GM23338 (cell line): ENCODE results near the gene RAB15. TPM values are rescaled to one million over a fixed set of nuclear protein-coding genes. Genes with fewer than 3 reads are reported as not detected.

ENCODE experiments used
- ATAC-seq: fragments of 200-7000 bp; cut with Tn5 transposase; 3 replicates; pipeline ENCODE4 v1.9.1; 2020
- DNase-seq: peaks from one replicate; pipeline ENCODE4 v3.0.0-alpha.2; 2015; ENCODE audit warnings: low spot score
- H2AFZ ChIP-seq: fragments of 200-600 bp; sonication (generic); 2 replicates; pipeline ENCODE4 v1.8.0; 2016; ENCODE audit warnings: antibody characterized with exemption, mild to moderate bottlenecking, moderate library complexity
- H3F3A ChIP-seq: fragments of 200-600 bp; sonication (generic); replicated peaks from 2 replicates; pipeline ENCODE4 v1.8.0; 2017; ENCODE audit warnings: antibody characterized with exemption, mixed run types, low read depth
- H3K27ac ChIP-seq: fragments of 200-600 bp; sonication (generic); 2 replicates; pipeline ENCODE4 v1.6.1; 2016; ENCODE audit warnings: low read depth
- H3K27me3 ChIP-seq: fragments of 200-600 bp; sonication (generic); 2 replicates; pipeline ENCODE4 v1.8.0; 2016; ENCODE audit warnings: mild to moderate bottlenecking, mixed run types, moderate library complexity; ENCODE audit not compliant: insufficient read depth
- H3K36me3 ChIP-seq: fragments of 200-600 bp; sonication (generic); 2 replicates; pipeline ENCODE4 v1.8.0; 2016; ENCODE audit warnings: mild to moderate bottlenecking; ENCODE audit not compliant: insufficient read depth
- H3K4me1 ChIP-seq: fragments of 200-600 bp; sonication (generic); 2 replicates; pipeline ENCODE4 v1.8.0; 2016; ENCODE audit warnings: mild to moderate bottlenecking, moderate library complexity; ENCODE audit not compliant: insufficient read depth
- H3K4me2 ChIP-seq: fragments of 200-600 bp; sonication (generic); 2 replicates; pipeline ENCODE4 v1.7.1; 2017; ENCODE audit warnings: mixed run types
- H3K4me3 ChIP-seq: fragments of 200-600 bp; sonication (generic); 2 replicates; pipeline ENCODE4 v1.6.1; 2016; ENCODE audit warnings: mixed run types
- H3K79me2 ChIP-seq: fragments of 200-600 bp; sonication (generic); replicated peaks from 2 replicates; pipeline ENCODE4 v1.8.0; 2017; ENCODE audit warnings: mild to moderate bottlenecking; ENCODE audit not compliant: insufficient read depth
- H3K9me2 ChIP-seq: fragments of 200-600 bp; sonication (generic); 2 replicates; pipeline ENCODE4 v1.8.0; 2017; ENCODE audit not compliant: insufficient read depth
- H4K20me1 ChIP-seq: fragments of 200-600 bp; sonication (generic); replicated peaks from 2 replicates; pipeline ENCODE4 v1.8.0; 2017; ENCODE audit warnings: mild to moderate bottlenecking; ENCODE audit not compliant: insufficient read depth
- H3K27ac Mint-ChIP-seq: 2 replicates; pipeline ENCODE4 v1.8.0; 2020; ENCODE audit warnings: inconsistent platforms, mild to moderate bottlenecking, moderate library complexity, mixed read lengths
- H3K27me3 Mint-ChIP-seq: 3 replicates; pipeline ENCODE4 v1.8.0; 2022; ENCODE audit warnings: low read depth, mild to moderate bottlenecking, moderate library complexity, mixed read lengths, inconsistent platforms; ENCODE audit not compliant: insufficient read depth, poor library complexity
- H3K36me3 Mint-ChIP-seq: 3 replicates; pipeline ENCODE4 v1.8.0; 2021; ENCODE audit warnings: low read depth, mild to moderate bottlenecking, inconsistent platforms, moderate library complexity, mixed read lengths
- H3K4me1 Mint-ChIP-seq: 3 replicates; pipeline ENCODE4 v1.8.0; 2020; ENCODE audit warnings: mild to moderate bottlenecking, inconsistent platforms, mixed read lengths
- H3K4me3 Mint-ChIP-seq: 3 replicates; pipeline ENCODE4 v1.8.0; 2021; ENCODE audit warnings: moderate library complexity, mild to moderate bottlenecking, inconsistent platforms, mixed read lengths
- H3K9me3 Mint-ChIP-seq: 3 replicates; pipeline ENCODE4 v1.8.0; 2020; ENCODE audit warnings: moderate library complexity, mild to moderate bottlenecking, inconsistent platforms, mixed read lengths
- CREB1 ChIP-seq: fragments of 250-450 bp; sonication (Bioruptor Pico); IDR thresholded peaks from 2 replicates; pipeline ENCODE4 v1.5.0; 2020; ENCODE audit warnings: low read depth, mild to moderate bottlenecking, moderate library complexity
- EZH2 ChIP-seq: fragments of 200-600 bp; sonication (generic); IDR thresholded peaks from one replicate; pipeline ENCODE4 v1.8.0; 2017; ENCODE audit warnings: antibody characterized with exemption, mild to moderate bottlenecking, low read depth; ENCODE audit not compliant: unreplicated experiment
- JUNB ChIP-seq: IDR thresholded peaks from one replicate; pipeline ENCODE4 v1.6.1; 2016; ENCODE audit warnings: antibody characterized with exemption; ENCODE audit not compliant: unreplicated experiment
- NANOG ChIP-seq: IDR thresholded peaks from 2 replicates; pipeline ENCODE4 v1.6.1; 2016; ENCODE audit warnings: antibody characterized with exemption, borderline replicate concordance
- ZNF114 ChIP-seq: fragments of 250-450 bp; sonication (Bioruptor Pico); IDR thresholded peaks from 2 replicates; pipeline ENCODE4 v1.5.0; 2020; ENCODE audit warnings: mild to moderate bottlenecking, moderate library complexity
- polyA plus RNA-seq: library from polyadenylated mRNA; unstranded; fragments of >200 nt; fragmentation: Nextera tagmentation; extraction: Ambion mirVana; gene quantifications from 2 replicates; pipeline ENCODE4 v1.2.1, GENCODE V29; 2016
- total RNA-seq: library from RNA; depleted of rRNA; stranded (reverse); fragments of >200 nt; shearing (Covaris generic); gene quantifications from 2 replicates; pipeline ENCODE4 v1.2.3, GENCODE V29; 2014
- TF ChIP-seq, protein P1 (sequence below), 2 experiments: fragments of 200-600 bp in 1 of 2; sonication (generic) in 1 of 2; conservative IDR thresholded peaks; 2 replicates each; pipeline versions ENCODE4 v1.5.1 to v1.6.1; 2016 to 2017; ENCODE audit warnings: antibody characterized with exemption in 2 of 2, low read depth in 2 of 2, mild to moderate bottlenecking in 2 of 2, moderate library complexity in 1 of 2
- TF ChIP-seq, protein P2 (sequence below): IDR thresholded peaks from 2 replicates; pipeline ENCODE4 v1.6.1; 2016; ENCODE audit warnings: antibody characterized with exemption
- TF ChIP-seq, protein P3 (sequence below): fragments of 250-450 bp; sonication (Bioruptor Pico); IDR thresholded peaks from 2 replicates; pipeline ENCODE4 v1.5.0; 2020; ENCODE audit warnings: mild to moderate bottlenecking, moderate library complexity
- TF ChIP-seq, protein P4 (sequence below): IDR thresholded peaks from one replicate; pipeline ENCODE4 v1.6.1; 2018; ENCODE audit warnings: antibody characterized with exemption; ENCODE audit not compliant: unreplicated experiment

Gene RAB15
- total and polyA plus RNA-seq, 2 experiments from 2014 or later, result 17.4 to 43.3 TPM

DNA sequence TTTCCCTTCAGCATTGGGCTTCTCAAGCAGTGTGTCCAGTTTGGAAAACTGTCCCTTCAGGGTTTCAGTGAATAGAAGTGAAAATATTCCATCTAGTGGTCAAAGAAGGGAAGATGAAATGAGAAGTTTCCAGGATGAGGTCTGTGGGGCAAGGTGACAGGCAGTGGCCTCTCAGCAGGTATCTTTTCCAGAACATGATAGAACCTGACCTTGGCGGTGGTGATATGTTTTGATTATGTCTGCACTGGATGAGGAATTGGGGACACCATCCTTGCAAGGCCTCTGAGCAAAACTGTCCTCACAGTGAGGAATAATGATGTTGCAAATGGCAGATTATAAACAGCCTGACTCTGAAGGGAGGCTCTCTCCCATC lies 34.3 kb downstream of the RAB15 start:
- peaks cover 6% of the 10 kb centered on the region; the same call in 2 of the 3 replicates for H3K4me1 Mint-ChIP-seq
- no peak for ATAC-seq
- H3K9me3 Mint-ChIP-seq, result no peaks in the 10 kb centered on the region
- H3K4me1 ChIP-seq, result peaks cover 7% of the 10 kb centered on the region; the same call in 1 of the 2 replicates
- no peaks in the 10 kb centered on the region for H3K79me2 ChIP-seq
- DNase-seq, result no peak
- peaks cover 11% of the 10 kb centered on the region; the same call in 1 of the 2 replicates for H3K36me3 ChIP-seq
- H2AFZ ChIP-seq, result no peak overlapping the region
- H4K20me1 ChIP-seq, result peaks cover 4% of the 10 kb centered on the region; the same call in 1 of the 2 replicates
- 0 out of 3 replicates have a peak, but pooled peaks cover 3% of the 10 kb centered on the region for H3K36me3 Mint-ChIP-seq
- TF ChIP-seq EZH2 (no peak), JUNB (no peak), ZNF114 (CRISPR knock-in tag) (no peak), CREB1 (no peak), NANOG (no peak)
- TF ChIP-seq, protein P1, sequence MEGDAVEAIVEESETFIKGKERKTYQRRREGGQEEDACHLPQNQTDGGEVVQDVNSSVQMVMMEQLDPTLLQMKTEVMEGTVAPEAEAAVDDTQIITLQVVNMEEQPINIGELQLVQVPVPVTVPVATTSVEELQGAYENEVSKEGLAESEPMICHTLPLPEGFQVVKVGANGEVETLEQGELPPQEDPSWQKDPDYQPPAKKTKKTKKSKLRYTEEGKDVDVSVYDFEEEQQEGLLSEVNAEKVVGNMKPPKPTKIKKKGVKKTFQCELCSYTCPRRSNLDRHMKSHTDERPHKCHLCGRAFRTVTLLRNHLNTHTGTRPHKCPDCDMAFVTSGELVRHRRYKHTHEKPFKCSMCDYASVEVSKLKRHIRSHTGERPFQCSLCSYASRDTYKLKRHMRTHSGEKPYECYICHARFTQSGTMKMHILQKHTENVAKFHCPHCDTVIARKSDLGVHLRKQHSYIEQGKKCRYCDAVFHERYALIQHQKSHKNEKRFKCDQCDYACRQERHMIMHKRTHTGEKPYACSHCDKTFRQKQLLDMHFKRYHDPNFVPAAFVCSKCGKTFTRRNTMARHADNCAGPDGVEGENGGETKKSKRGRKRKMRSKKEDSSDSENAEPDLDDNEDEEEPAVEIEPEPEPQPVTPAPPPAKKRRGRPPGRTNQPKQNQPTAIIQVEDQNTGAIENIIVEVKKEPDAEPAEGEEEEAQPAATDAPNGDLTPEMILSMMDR (conservative IDR thresholded peaks at IDR 0.05; ENCODE audit: low read depth in 2 of 2), result peak; percentile 33 to 44
- TF ChIP-seq, protein P2, sequence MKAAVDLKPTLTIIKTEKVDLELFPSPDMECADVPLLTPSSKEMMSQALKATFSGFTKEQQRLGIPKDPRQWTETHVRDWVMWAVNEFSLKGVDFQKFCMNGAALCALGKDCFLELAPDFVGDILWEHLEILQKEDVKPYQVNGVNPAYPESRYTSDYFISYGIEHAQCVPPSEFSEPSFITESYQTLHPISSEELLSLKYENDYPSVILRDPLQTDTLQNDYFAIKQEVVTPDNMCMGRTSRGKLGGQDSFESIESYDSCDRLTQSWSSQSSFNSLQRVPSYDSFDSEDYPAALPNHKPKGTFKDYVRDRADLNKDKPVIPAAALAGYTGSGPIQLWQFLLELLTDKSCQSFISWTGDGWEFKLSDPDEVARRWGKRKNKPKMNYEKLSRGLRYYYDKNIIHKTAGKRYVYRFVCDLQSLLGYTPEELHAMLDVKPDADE, result no peak
- TF ChIP-seq, protein P3, sequence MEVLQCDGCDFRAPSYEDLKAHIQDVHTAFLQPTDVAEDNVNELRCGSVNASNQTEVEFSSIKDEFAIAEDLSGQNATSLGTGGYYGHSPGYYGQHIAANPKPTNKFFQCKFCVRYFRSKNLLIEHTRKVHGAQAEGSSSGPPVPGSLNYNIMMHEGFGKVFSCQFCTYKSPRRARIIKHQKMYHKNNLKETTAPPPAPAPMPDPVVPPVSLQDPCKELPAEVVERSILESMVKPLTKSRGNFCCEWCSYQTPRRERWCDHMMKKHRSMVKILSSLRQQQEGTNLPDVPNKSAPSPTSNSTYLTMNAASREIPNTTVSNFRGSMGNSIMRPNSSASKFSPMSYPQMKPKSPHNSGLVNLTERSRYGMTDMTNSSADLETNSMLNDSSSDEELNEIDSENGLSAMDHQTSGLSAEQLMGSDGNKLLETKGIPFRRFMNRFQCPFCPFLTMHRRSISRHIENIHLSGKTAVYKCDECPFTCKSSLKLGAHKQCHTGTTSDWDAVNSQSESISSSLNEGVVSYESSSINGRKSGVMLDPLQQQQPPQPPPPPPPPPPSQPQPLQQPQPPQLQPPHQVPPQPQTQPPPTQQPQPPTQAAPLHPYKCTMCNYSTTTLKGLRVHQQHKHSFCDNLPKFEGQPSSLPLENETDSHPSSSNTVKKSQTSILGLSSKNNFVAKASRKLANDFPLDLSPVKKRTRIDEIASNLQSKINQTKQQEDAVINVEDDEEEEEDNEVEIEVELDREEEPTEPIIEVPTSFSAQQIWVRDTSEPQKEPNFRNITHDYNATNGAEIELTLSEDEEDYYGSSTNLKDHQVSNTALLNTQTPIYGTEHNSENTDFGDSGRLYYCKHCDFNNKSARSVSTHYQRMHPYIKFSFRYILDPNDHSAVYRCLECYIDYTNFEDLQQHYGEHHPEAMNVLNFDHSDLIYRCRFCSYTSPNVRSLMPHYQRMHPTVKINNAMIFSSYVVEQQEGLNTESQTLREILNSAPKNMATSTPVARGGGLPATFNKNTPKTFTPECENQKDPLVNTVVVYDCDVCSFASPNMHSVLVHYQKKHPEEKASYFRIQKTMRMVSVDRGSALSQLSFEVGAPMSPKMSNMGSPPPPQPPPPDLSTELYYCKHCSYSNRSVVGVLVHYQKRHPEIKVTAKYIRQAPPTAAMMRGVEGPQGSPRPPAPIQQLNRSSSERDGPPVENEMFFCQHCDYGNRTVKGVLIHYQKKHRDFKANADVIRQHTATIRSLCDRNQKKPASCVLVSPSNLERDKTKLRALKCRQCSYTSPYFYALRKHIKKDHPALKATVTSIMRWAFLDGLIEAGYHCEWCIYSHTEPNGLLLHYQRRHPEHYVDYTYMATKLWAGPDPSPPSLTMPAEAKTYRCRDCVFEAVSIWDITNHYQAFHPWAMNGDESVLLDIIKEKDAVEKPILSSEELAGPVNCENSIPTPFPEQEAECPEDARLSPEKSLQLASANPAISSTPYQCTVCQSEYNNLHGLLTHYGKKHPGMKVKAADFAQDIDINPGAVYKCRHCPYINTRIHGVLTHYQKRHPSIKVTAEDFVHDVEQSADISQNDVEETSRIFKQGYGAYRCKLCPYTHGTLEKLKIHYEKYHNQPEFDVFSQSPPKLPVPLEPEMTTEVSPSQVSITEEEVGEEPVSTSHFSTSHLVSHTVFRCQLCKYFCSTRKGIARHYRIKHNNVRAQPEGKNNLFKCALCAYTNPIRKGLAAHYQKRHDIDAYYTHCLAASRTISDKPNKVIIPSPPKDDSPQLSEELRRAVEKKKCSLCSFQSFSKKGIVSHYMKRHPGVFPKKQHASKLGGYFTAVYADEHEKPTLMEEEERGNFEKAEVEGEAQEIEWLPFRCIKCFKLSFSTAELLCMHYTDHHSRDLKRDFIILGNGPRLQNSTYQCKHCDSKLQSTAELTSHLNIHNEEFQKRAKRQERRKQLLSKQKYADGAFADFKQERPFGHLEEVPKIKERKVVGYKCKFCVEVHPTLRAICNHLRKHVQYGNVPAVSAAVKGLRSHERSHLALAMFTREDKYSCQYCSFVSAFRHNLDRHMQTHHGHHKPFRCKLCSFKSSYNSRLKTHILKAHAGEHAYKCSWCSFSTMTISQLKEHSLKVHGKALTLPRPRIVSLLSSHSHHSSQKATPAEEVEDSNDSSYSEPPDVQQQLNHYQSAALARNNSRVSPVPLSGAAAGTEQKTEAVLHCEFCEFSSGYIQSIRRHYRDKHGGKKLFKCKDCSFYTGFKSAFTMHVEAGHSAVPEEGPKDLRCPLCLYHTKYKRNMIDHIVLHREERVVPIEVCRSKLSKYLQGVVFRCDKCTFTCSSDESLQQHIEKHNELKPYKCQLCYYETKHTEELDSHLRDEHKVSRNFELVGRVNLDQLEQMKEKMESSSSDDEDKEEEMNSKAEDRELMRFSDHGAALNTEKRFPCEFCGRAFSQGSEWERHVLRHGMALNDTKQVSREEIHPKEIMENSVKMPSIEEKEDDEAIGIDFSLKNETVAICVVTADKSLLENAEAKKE (CRISPR knock-in tag), result no peak
- TF ChIP-seq, protein P4, sequence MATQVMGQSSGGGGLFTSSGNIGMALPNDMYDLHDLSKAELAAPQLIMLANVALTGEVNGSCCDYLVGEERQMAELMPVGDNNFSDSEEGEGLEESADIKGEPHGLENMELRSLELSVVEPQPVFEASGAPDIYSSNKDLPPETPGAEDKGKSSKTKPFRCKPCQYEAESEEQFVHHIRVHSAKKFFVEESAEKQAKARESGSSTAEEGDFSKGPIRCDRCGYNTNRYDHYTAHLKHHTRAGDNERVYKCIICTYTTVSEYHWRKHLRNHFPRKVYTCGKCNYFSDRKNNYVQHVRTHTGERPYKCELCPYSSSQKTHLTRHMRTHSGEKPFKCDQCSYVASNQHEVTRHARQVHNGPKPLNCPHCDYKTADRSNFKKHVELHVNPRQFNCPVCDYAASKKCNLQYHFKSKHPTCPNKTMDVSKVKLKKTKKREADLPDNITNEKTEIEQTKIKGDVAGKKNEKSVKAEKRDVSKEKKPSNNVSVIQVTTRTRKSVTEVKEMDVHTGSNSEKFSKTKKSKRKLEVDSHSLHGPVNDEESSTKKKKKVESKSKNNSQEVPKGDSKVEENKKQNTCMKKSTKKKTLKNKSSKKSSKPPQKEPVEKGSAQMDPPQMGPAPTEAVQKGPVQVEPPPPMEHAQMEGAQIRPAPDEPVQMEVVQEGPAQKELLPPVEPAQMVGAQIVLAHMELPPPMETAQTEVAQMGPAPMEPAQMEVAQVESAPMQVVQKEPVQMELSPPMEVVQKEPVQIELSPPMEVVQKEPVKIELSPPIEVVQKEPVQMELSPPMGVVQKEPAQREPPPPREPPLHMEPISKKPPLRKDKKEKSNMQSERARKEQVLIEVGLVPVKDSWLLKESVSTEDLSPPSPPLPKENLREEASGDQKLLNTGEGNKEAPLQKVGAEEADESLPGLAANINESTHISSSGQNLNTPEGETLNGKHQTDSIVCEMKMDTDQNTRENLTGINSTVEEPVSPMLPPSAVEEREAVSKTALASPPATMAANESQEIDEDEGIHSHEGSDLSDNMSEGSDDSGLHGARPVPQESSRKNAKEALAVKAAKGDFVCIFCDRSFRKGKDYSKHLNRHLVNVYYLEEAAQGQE, result no peak
- H3K4me3 ChIP-seq, result no peak overlapping the region
- no peaks in the 10 kb centered on the region for H3K27me3 ChIP-seq
- no peak overlapping the region for H3K4me3 Mint-ChIP-seq
- no peaks in the 10 kb centered on the region for H3K9me2 ChIP-seq
- H3F3A ChIP-seq, result no peaks in the 10 kb centered on the region
- H3K27ac Mint-ChIP-seq, result no peak overlapping the region
- peaks cover 3% of the 10 kb centered on the region for H3K27me3 Mint-ChIP-seq
- H3K4me2 ChIP-seq, result no peak overlapping the region
- no peak overlapping the region for H3K27ac ChIP-seq
